Measurements from ENCODE around the gene GALNT14.
A peak's percentile ranks its signal among the peaks of the same experiment; 100 is the strongest.

The GALNT14 gene

DNA sequence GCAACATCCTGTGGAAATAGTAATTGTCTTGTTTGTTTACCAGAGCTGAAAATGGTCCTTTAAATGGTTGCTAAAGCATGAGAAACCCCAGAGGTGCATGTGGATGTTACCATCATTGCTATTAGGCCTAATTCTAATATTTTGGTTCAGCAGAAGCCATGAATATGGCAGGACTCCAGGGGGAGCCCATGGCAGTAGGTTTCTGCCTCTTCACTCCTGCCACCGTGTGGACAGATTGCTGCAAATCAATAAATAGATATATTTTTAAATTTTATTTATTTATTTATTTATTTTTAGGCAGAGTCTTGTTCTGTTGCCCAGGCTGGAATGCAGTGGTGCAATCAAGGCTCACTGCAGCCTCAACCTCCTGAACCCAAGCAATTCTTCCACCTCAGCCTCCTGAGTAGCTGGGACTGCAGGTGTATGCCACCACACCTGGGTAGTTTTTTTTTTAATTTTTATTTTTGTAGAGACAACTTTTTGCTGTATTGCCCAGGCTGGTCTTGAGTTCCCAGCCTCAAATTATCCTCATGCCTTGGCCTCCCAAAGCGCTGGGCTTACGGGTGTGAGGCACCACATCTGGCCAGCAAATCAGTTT is 276.1 kb downstream of the GALNT14 start:
- H3K4me3 ChIP-seq (ENCODE audit: low read depth, low read length): no peak overlapping the region
- TF ChIP-seq, protein P1, sequence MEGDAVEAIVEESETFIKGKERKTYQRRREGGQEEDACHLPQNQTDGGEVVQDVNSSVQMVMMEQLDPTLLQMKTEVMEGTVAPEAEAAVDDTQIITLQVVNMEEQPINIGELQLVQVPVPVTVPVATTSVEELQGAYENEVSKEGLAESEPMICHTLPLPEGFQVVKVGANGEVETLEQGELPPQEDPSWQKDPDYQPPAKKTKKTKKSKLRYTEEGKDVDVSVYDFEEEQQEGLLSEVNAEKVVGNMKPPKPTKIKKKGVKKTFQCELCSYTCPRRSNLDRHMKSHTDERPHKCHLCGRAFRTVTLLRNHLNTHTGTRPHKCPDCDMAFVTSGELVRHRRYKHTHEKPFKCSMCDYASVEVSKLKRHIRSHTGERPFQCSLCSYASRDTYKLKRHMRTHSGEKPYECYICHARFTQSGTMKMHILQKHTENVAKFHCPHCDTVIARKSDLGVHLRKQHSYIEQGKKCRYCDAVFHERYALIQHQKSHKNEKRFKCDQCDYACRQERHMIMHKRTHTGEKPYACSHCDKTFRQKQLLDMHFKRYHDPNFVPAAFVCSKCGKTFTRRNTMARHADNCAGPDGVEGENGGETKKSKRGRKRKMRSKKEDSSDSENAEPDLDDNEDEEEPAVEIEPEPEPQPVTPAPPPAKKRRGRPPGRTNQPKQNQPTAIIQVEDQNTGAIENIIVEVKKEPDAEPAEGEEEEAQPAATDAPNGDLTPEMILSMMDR (IDR thresholded peaks at IDR 0.05; ENCODE audit: low read depth, low read length): peak; percentile 51

GRCh38 chr2:30860726-30861125 is 277.5 kb downstream of the GALNT14 start:
- no peak overlapping the region for H3K4me3 ChIP-seq (ENCODE audit: low read depth, low read length)
- TF ChIP-seq, protein P1 (IDR thresholded peaks at IDR 0.05; ENCODE audit: low read depth, low read length): no peak

All from WI38 (cell line).